SHP77 (cell line): ENCODE results near the gene ETHE1.

Experiments used
- DNase-seq, 2 experiments: peaks; one replicate each; lab custom pipeline; 2025; lab: John Stamatoyannopoulos, UW

The ETHE1 gene

DNA sequence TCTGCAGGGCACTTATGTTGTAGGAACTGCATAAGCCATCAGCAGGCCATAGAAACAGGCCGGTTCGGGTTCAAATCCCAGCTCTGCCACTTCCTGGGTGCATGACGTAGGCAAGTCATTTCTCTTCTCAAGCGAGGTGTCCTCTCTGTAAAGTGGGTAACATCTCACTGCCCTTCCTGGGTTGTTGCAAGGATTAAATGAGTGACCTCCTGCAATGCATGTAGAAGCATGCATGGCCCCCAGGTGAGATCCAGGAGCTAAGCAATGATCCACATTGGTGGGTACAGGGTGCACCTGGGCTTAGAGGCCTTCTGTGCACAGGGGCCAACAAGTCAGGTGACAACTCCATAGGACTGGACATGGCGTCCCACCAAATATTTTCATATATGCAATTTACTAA is 36.2 kb downstream of the ETHE1 start:
- no peak for DNase-seq

DNA sequence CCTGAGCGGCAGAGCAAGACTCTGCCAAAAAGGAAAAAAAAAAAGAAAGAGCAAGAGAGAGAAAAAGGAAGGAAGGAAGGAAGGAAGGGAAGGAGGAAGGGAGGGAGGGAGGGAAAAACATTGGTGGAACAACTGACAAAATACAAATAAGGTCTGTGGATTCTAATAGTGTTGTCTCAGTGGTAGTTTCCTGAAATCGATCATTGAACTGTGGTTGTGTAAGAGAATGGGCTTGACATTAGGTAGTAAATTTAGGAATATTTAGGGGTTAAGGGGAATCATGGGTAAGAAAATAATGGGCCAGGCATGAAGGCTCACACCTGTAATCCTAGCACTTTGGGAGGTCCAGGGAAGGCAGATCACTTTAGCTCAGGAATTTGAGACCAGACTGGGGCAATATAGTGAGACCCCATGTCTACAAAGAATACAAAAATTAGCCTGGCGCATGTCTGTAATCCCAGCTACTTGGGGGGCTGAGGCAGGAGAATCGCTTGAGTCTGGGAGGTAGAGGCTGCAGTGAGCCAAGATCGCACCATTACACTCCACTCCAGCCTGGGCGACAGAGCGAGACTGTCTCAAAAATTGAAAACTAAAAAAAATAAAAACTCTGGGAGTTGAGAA is 36.9 kb downstream of the ETHE1 start:
- DNase-seq = no peak

DNA sequence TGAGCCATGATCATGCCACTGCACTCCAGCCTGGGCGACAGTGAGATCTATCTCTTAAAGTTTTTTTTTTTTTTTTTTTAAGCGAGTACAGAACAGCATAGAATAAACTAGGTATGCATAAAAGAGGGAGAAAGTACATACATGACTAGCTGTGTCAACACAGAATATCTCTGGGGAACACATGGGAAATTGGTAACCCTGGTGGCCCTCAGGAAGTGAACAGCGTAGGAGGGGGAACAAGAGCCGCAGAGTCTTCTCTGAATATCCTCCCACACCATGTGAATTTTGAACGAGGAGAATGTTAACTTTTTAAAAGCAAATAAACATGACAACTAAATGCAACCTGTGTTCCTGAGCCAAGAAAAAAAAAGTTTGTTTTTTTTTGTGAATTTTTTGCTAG is 37.7 kb downstream of the ETHE1 start:
- DNase-seq = no peak

DNA sequence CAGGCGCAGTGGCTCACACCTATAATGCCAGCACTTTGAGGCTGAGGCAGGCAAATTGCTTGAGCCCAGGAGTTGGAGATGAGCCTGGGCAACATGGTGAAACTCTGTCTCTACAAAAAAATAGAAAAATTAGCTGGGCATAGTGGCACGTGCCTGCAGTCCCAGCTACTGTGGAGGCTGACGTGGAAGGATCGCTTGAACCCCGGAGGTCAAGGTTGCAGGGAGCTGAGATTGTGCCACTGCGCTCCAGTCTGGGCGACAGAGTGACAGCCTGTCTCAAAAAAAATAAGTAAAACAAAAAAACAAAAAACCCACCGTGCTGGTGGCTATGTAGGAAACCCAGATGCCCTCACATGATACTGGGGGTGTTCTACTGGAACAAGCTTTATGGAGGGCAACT is 38.8 kb downstream of the ETHE1 start:
- no peak for DNase-seq

DNA sequence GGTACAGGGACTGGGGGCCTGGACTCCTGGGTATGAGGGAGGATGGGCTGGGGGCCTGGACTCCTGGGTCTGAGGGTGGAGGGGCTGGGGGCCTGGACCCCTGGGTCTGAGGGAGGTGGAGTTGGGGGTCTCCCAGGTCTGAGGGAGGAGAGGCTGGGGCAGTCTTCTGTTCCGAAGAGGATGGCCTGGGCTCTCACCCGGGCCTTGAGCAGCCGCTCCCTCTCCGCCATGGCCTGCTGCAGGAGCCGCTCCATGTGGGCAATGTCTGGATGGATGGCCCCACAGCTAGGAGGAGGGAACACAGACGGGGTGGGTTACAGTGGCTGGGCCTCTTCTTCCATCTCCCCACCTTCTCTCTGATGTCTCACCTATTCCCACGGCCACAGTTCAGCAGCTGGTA is 40.6 kb downstream of the ETHE1 start:
- DNase-seq = no peak

DNA sequence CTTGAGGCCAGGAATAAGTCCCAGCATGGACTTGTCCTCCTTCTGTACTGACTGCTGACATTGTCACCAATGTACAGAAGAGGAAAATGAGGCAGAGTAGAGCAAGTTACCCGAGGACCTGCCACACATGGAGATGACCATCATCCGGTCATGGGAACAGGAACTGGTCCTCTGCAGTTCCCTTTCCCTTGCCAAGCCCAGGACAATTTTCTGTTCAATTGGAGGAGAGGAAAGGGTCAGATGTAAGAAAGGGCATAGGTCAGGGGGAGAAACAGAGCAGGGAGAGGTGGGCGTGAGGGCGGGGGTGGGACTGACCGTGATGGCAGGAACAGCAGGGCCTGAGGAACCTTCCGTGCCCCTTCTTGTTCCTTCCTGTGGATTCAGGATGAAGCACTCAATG is 41.0 kb downstream of the ETHE1 start:
- DNase-seq = no peak

DNA sequence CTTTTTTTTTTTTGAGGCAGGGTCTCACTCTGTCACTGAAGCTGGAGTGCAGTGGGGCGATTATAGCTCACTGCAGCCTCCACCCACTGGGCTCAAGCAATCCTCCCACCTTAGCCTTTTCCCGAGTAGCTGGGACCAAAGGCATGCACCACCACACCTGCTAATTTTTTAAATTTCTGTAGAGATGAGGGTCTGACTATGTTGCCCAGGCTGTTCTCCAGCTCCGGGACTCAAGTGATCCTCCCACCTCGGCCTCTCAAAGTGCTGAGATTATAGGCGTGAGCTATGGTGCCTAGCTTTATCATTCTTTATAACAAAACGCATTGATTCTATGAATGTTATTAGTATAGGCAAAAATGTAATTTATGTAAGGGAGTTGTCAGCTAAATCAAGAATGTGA is 43.7 kb downstream of the ETHE1 start:
- DNase-seq = no peak

DNA sequence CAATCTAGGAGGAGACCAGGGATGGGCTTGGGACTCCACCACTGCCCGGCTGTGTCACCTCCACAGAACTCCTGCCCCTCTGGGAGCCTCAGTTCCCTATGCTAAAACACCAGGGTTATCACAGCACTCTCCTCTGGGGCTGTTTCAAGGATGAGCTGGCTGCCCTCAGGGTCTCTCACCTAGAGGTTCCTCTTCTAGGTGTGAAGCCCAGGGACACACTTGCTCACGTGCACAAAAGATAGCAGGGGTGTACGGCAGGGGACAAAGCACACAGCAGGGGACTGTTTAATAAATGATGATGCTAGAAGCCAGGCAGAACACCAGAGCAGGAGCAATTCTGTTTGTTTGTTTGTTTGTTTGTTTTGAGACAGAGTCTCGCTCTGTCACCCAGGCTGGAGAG is 44.8 kb downstream of the ETHE1 start:
- DNase-seq = no peak

DNA sequence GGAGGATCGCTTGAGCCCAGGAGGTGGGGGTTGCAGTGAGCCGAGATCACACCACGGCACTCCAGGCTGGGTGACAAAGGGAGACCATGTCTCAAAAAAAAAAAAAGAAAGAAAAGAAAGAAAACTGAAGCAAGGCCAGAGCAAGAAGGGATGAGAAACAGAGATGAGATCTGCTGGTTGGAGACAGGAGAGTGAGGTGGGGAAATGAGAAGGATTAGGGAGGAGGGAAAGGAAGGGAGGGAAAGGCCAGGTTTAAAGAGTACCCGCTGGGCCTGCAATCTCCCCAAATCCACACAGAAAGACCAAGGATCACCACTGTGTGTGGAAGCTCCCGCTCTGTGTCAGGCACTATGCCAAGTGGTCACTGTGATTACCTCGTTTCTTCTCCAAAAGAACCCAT is 45.3 kb downstream of the ETHE1 start:
- DNase-seq = no peak

DNA sequence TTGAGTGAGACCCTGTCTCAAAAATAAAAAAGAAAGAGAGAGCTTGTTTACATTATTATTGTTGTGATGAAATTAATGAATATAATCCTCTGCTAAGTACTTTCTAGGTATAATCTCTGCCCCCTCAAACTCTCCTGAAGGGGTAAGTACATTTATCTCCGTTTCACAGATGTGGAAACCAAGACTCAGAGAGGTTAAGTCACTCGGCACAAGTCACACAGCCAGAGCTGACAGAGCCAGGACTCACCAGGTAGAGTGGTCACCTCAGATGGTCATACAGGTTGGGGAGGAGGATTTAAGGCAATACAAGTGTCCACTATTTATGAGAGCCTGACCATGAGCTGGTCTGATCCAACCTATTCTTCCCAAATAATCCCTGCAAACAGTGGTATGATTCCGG is 46.4 kb downstream of the ETHE1 start:
- DNase-seq = no peak

DNA sequence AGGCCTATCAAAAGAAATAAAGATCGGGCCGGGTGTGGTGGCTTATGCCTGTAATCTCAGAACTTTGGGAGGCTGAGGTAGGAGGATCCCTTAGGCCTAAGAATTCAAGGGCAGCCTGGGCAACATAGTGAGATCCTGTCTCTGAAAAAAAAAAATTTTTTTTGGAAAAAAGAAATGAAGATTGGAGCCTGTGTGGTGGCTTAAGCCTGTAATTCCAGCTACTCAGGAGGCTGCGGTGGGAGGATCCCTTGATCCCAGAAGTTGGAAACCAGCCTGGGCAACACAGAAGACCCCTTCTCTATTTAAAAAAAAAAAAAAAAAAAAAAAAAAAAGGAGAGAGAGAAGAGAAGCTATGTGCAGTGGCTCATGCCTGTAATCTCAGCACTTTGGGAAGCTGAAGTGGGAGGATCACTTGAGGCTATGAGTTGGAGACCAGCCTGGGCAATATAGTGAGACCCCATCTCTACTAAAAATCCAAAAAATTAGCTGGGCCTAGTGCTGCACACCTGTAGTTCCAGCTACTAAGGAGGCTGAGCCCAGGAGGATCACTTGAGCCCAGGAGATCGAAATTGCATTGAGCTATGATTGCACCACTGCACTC is 46.9 kb downstream of the ETHE1 start:
- DNase-seq = no peak

DNA sequence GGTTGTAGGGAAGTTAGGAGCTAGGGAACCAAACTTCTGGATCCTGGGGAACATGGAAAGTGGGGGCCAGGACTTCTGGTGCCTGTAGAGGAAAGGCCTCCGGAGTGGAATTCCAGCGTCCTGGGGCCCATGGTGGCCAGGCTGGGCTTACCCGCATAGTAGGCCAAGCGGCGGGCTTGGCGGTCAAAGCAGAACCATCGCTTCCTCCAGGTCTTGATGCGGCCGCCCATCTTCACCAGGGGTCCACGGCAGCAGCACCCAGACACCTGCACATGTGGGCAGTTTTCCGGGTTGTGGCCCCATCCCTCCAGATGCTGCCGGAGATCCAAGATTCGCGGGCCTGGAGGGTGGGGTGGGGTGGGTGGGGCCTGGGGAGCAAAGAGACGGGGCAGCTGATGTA is 47.8 kb downstream of the ETHE1 start:
- no peak for DNase-seq

DNA sequence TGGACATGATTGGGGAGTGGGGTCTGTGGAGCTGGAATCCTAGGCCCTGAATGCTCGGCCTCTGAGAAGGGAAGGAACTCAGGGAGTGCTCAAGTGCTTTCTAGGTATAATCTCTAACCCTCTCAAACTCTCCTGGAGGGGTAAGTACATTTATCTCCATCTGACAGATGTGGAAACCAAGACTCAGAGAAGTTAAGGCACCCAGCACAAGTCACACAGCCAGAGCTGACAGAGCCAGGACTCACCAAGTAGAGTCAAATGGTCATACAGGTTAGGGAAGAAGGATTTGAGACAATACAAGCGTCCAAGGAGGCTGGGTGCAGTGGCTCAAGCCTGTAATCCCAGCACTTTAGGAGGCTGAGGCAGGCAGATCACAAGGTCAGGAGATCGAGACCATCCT is 48.7 kb downstream of the ETHE1 start:
- DNase-seq = no peak

DNA sequence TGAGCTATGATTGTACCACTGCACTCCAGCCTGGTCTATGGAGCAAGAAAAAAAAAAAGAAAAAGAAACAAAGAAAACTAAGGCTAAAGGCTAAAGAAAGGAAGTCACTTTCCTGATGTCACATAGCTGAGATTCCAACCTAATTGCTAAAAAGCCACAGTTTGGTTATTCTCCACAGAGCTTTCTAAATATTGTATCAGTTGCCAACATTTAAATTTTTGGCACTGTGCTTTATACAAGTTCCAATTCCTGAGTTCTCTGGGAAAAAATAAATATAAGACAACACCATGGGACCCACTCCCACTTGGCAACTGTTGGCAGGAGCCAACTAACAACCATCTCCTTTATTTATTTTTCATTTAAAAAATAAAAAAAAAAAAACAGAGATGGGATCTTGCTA is 50.4 kb downstream of the ETHE1 start:
- DNase-seq = no peak

DNA sequence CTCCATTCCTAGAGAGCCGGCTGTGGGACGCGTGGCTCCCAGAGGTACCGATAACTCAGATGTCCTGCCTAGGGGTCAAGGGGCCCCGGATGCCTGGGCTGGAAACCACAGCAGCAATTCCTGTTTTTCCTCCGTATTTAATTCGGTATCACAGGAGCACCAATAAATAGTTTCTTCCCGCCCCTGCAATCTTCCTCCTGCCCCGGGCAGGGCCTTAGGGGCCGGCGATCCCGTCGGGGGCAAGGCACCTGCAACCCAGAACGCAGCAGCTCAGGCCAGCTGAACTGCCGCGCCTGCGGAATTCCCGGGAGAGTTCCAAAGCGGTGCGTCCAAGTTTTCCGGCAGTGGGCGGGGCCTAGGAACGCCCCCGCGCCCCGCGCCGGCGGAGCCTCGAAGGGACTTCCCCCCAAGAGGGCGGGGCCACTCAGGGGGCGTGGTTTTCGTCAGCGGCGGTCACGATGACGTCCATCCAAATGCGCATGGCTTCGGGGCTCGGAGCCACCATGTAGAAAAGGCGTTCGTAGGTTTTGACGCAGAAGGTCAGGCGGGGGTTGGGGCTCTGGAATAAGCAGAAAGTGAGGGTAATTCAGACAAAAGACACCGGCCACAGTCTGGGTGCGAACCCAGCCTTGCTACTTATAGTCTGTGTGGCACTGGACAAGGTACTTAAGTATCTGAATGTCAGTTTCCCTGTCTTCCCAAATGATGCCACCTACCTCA is 51.9 kb downstream of the ETHE1 start:
- no peak for DNase-seq

DNA sequence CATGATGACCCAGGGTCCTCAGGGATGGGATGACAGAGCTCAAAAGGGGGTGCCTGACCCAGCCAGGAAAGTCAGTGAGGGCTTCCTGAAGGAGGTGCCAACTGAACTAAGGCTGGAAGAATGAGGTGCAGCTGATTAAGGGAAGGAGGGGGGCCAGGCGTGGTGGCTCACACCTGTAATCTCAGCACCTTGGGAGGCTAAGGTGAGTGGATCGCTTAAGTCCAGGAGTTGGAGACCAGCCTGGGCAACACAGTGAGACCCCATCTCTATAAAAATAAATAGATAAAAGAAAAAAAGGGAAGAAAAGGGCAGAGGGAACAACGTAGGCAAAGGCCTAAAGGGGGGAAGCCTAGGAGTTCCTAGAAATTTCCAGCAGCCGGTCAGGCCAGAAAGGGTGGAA is 52.5 kb downstream of the ETHE1 start:
- DNase-seq = no peak

DNA sequence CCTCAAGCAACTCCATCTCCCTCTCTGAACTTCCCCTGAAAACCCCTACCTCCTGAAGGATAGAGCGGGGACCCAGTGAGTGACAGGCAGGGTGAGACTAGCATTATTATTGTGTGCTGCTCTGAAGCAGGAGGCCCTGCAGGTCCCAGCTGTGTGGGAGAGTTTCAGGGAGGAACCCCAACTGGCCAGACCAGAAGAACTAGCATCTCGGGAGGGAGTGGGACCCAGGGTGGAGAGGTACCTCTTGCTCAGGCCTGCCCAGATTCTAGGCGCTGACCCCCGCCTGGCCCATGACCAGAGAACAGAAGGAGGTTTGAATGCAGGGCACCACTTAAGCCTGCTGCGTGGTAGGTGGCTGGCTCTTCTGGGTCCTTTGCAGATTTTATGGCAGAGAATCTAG is 55.9 kb downstream of the ETHE1 start:
- no peak for DNase-seq

DNA sequence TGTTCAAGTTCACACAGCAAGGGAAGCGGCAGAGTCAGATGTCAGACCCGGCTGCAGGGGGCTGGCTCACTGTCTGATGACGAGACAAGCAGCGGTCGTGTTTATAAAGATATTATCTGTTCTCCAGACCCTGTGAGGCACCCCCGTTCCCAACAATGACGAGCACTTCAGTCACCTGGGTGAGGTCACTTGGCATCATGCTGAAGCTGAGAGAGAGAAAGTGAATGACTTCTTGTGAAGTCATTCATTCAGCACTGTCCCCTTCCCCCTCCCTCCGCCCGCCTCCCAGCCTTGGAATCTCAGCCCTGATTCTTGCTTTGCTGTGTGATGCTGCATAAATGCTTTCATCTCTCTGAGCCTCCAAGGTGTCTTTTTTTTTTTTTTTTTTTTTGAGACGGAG is 56.7 kb downstream of the ETHE1 start:
- DNase-seq = no peak

DNA sequence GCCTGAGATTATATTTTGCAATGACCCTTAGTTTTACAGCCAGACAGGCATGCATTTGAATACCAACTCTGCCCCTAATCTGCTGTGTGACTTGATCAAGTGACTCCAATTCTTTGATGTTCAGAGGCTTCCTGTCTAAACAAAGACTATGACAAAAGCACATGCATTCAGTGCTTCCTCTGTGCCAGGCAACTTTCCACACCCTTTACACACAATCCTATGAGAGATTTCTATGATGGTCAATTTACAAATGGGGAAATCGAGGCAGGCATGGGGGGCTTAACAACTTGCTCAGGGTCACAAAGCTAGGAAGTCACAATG is 57.9 kb downstream of the ETHE1 start:
- DNase-seq = no peak

DNA sequence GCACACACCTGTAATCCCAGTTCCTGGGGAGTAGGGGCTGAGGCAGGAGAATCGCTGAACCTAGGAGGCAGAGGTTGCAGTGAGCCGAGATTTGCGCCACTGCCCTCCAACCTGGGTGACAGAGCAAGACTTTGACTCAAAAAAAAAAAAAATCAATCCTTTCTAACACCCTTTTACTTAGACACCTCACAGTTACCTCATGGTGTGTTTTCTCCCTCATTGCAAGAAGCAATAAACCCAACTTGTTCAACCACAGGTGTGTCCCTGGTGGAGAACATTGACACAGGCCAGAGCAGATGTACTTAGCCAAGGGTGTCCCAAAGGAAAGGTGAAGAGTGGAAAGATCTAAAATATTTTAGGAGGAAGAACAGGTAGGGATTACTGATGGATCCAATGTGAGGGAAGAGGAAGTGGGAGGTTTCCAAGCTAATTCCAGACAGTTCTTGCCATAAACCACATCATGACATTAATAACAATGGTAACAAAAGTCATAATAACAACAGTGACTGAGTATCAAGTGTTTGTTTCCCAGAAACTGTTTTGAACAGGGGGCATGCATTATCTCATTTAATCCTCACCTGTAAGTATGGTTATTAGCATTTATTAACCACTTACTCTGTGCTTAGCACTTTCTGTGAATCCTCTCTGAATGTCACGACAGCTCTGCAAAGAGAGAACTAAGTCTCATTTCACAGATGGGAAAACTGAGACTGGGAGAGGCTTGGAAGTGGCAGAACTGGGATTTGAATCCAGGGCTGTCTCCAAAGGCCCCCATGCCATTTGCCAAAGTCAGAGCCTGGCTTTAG is 58.4 kb downstream of the ETHE1 start:
- DNase-seq = no peak

DNA sequence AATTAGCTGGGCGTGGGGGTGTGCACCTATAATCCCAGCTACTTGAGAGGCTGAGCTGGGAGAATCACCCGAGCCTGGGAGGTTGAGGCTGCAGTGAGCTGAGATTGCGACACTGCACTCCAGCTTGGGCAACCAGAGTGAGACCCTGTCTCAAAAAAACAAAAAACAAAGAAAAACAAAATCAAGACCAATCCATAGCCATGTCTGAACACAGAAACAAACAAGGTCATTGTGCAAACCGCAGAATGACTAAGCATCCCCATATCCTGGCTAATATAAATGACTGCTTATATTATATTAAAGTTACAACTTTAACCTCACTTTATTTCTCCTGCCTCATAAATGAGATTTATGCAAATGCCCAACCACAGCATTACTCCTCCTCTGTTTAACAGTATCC is 59.3 kb downstream of the ETHE1 start:
- DNase-seq = no peak

DNA sequence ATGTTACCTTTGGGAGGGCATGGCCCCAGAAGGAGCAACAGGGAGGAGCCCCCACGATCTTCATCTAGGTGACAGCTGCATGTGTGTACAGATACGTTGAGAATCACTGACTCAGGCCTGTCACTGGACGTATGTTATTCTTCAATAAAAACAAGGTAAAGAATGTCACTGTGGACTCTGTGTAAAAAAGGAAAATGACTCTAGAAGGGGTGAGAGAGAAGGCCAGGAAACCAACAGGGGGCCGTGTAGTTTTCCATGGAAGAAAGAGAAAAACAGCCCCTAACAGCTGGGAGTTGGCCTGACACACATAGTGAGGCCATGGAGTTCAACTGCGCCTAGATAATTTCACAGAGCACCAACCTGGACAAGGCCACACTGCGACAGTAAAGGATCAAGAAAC is 59.7 kb downstream of the ETHE1 start:
- no peak for DNase-seq

DNA sequence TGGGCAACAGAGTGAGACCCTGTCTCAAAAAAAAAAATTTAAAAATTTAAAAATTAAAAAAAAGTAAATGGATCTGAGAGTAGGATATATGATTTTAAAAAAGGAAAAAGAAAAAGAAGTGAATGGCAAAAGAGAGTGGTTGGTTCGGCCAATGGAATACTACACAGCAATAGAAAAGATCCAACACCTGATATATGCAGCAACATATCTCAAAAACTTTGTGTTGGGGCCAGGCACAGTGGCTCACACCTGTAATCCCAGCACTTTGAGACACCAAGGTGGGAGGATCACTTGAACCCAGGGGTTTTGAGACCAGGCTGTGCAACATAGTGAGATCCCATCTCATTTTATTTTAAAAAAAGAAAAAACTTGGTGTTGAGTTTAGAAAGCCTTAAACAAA is 60.2 kb downstream of the ETHE1 start:
- no peak for DNase-seq
